ENCODE data around the gene SCLT1. TPM values are rescaled to one million over a fixed set of nuclear protein-coding genes. Genes with fewer than 3 reads are reported as not detected.

The SCLT1 gene
- polyA plus RNA-seq, 1 of the 3 experiments (the other 2 are of a cell fraction), result 2.2 TPM

DNA sequence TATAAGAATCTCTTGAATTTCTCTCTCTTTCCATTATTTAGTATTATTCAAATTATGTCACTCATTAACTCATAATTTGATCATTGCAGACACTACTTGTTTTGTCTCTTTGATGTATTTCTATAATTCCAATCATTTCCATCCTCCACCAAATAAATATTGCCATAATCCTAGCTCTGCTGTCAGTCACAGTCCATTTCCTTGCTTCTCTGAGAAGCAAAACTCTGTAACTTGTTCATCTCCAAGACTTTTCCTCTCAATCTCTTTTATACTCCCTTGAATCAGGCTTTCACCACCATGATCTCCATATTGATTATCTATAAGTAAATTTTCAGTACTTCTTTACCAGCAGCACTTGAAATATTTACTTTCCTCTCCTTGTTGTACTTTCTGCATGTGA, 135.9 kb downstream of the SCLT1 start:
- Histone ChIP-seq H4K20me1 (ENCODE audit: insufficient read depth) (no peaks in the 10 kb centered on the region), H3K4me2 (no peak overlapping the region), H3K4me3 (ENCODE audit: low read depth in 2 of 2, low read length in 1 of 2) (no peak overlapping the region), H3K27ac (ENCODE audit: low read depth in 2 of 2, low read length in 1 of 2) (no peak overlapping the region), H3K9me2 (no peaks in the 10 kb centered on the region), H3K4me1 (ENCODE audit: control insufficient read depth in 1 of 2, insufficient read depth in 2 of 2, low read depth in 1 of 2, low read length in 1 of 2) (no peaks in the 10 kb centered on the region; a peak in 1 of 4 replicates), H3K9me3 (no peaks in the 10 kb centered on the region; the same call in 1 of the 2 replicates), H3K79me2 (ENCODE audit: insufficient read depth) (no peaks in the 10 kb centered on the region), H3F3A (replicated peaks; ENCODE audit: insufficient read depth) (peaks cover 6% of the 10 kb centered on the region), H3K9ac (no peak overlapping the region), H2AFZ (ENCODE audit: low read depth) (no peak overlapping the region), H3K27me3 (ENCODE audit: insufficient read depth) (no peaks in the 10 kb centered on the region), H3K36me3 (replicated peaks in 1 of 2; ENCODE audit: control insufficient read depth in 1 of 2, insufficient read depth in 2 of 2, low read length in 1 of 2) (peaks cover 13 to 18% of the 10 kb centered on the region in 2 experiments)
- CTCF ChIA-PET, result no interaction called here
- POLR2A ChIA-PET, result no interaction called here
- DNase-seq, result no peak
- no peak for TF ChIP-seq ELF1 (IDR thresholded peaks at IDR 0.05)
- TF ChIP-seq, protein P1, sequence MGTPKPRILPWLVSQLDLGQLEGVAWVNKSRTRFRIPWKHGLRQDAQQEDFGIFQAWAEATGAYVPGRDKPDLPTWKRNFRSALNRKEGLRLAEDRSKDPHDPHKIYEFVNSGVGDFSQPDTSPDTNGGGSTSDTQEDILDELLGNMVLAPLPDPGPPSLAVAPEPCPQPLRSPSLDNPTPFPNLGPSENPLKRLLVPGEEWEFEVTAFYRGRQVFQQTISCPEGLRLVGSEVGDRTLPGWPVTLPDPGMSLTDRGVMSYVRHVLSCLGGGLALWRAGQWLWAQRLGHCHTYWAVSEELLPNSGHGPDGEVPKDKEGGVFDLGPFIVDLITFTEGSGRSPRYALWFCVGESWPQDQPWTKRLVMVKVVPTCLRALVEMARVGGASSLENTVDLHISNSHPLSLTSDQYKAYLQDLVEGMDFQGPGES (IDR thresholded peaks at IDR 0.05; ENCODE audit: low read depth, low read length), result no peak
- TF ChIP-seq MEF2A (IDR thresholded peaks at IDR 0.05; ENCODE audit: borderline replicate concordance, low read depth), result no peak
- TF ChIP-seq CHD2 (IDR thresholded peaks at IDR 0.05; ENCODE audit: low read length, partially characterized antibody), result no peak
- TF ChIP-seq, protein P2, sequence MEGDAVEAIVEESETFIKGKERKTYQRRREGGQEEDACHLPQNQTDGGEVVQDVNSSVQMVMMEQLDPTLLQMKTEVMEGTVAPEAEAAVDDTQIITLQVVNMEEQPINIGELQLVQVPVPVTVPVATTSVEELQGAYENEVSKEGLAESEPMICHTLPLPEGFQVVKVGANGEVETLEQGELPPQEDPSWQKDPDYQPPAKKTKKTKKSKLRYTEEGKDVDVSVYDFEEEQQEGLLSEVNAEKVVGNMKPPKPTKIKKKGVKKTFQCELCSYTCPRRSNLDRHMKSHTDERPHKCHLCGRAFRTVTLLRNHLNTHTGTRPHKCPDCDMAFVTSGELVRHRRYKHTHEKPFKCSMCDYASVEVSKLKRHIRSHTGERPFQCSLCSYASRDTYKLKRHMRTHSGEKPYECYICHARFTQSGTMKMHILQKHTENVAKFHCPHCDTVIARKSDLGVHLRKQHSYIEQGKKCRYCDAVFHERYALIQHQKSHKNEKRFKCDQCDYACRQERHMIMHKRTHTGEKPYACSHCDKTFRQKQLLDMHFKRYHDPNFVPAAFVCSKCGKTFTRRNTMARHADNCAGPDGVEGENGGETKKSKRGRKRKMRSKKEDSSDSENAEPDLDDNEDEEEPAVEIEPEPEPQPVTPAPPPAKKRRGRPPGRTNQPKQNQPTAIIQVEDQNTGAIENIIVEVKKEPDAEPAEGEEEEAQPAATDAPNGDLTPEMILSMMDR (IDR thresholded peaks at IDR 0.05), result no peak
- no peak for TF ChIP-seq TEAD4 (IDR thresholded peaks at IDR 0.05; ENCODE audit: borderline replicate concordance, insufficient read depth)
- TF ChIP-seq GABPA (IDR thresholded peaks at IDR 0.05; ENCODE audit: low read depth), result no peak
- no peak for TF ChIP-seq NRF1 (IDR thresholded peaks at IDR 0.05; ENCODE audit: low read depth, low read length)

DNA sequence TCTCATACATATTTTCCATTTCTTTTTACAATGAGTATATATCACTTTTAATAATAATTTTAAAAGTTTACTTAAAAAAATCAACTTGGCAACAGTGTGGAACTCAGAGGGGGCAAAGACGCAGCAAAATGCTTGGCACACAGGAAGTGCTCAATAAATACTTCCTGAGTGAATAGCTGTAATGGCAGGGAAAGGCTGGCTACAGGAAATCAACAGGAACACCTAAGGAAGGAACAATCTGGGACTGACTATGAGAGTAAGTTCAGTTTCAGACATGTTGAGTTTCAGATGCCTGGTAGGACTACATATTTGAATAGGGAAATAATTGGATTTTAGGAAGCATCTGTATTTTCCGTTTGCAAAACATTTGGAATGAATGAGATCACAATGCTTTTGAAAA, 137.6 kb downstream of the SCLT1 start:
- H3K4me1 ChIP-seq (ENCODE audit: control insufficient read depth in 1 of 2, insufficient read depth in 2 of 2, low read depth in 1 of 2, low read length in 1 of 2), result no peaks in the 10 kb centered on the region; a peak in 1 of 4 replicates
- 0 out of 2 replicates have a peak overlapping the region, but pooled peaks have one; percentile 10 for H2AFZ ChIP-seq (ENCODE audit: low read depth)
- no peak overlapping the region for H3K4me2 ChIP-seq
- H3K27ac ChIP-seq (ENCODE audit: low read depth in 2 of 2, low read length in 1 of 2), result no peak overlapping the region
- peaks cover 13 to 29% of the 10 kb centered on the region in 2 experiments for H3K36me3 ChIP-seq (replicated peaks in 1 of 2; ENCODE audit: control insufficient read depth in 1 of 2, insufficient read depth in 2 of 2, low read length in 1 of 2)
- POLR2A ChIA-PET, result no interaction called here
- 79% methylated on average over 2 of the region's 2 CpGs for WGBS (ENCODE audit: low lambda C conversion rate)
- no peaks in the 10 kb centered on the region for H4K20me1 ChIP-seq (ENCODE audit: insufficient read depth)
- H3K27me3 ChIP-seq (ENCODE audit: insufficient read depth), result no peaks in the 10 kb centered on the region
- CTCF ChIA-PET, result no interaction called here
- H3K9me2 ChIP-seq, result no peaks in the 10 kb centered on the region
- no peak for DNase-seq
- H3K9ac ChIP-seq, result no peak overlapping the region
- H3K4me3 ChIP-seq (ENCODE audit: low read depth in 2 of 2, low read length in 1 of 2), result no peak overlapping the region
- H3K9me3 ChIP-seq, result no peaks in the 10 kb centered on the region; the same call in 1 of the 2 replicates
- H3K79me2 ChIP-seq (ENCODE audit: insufficient read depth), result no peaks in the 10 kb centered on the region
- TF ChIP-seq GABPA (IDR thresholded peaks at IDR 0.05; ENCODE audit: low read depth), result peak; percentile 39; the same call in 1 of the 2 replicates
- no peak for TF ChIP-seq TAF1 (IDR thresholded peaks at IDR 0.05; ENCODE audit: borderline replicate concordance, low read depth, low read length)
- H3F3A ChIP-seq (replicated peaks; ENCODE audit: insufficient read depth), result peaks cover 6% of the 10 kb centered on the region

- H2AFZ ChIP-seq (ENCODE audit: low read depth), result no peak overlapping the region
- CTCF ChIA-PET, result no interaction called here
- POLR2A ChIA-PET, result no interaction called here
- 97% methylated on average over 2 of the region's 2 CpGs for WGBS (ENCODE audit: low lambda C conversion rate)
- no peak for DNase-seq
- no peak overlapping the region for H3K9ac ChIP-seq
- peaks cover 13 to 33% of the 10 kb centered on the region in 2 experiments for H3K36me3 ChIP-seq (replicated peaks in 1 of 2; ENCODE audit: control insufficient read depth in 1 of 2, insufficient read depth in 2 of 2, low read length in 1 of 2)
- H3K9me2 ChIP-seq, result no peaks in the 10 kb centered on the region
- no peaks in the 10 kb centered on the region for H4K20me1 ChIP-seq (ENCODE audit: insufficient read depth)
- H3K4me1 ChIP-seq (ENCODE audit: control insufficient read depth in 1 of 2, insufficient read depth in 2 of 2, low read depth in 1 of 2, low read length in 1 of 2), result no peaks in the 10 kb centered on the region; a peak in 1 of 4 replicates
- H3K4me2 ChIP-seq, result no peak overlapping the region
- no peak overlapping the region for H3K27ac ChIP-seq (ENCODE audit: low read depth in 2 of 2, low read length in 1 of 2)
- no peaks in the 10 kb centered on the region for H3K27me3 ChIP-seq (ENCODE audit: insufficient read depth)
- no peaks in the 10 kb centered on the region for H3K79me2 ChIP-seq (ENCODE audit: insufficient read depth)
- H3K4me3 ChIP-seq (ENCODE audit: low read depth in 2 of 2, low read length in 1 of 2), result no peak overlapping the region
- no peaks in the 10 kb centered on the region; the same call in 1 of the 2 replicates for H3K9me3 ChIP-seq
- H3F3A ChIP-seq (replicated peaks; ENCODE audit: insufficient read depth), result peaks cover 6% of the 10 kb centered on the region
- TF ChIP-seq, protein P3, sequence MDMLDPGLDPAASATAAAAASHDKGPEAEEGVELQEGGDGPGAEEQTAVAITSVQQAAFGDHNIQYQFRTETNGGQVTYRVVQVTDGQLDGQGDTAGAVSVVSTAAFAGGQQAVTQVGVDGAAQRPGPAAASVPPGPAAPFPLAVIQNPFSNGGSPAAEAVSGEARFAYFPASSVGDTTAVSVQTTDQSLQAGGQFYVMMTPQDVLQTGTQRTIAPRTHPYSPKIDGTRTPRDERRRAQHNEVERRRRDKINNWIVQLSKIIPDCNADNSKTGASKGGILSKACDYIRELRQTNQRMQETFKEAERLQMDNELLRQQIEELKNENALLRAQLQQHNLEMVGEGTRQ (IDR thresholded peaks at IDR 0.05; ENCODE audit: borderline replicate concordance, low read depth, low read length), result no peak
- TF ChIP-seq YY1 (IDR thresholded peaks at IDR 0.05; ENCODE audit: low read depth) (no peak), SMC3 (IDR thresholded peaks at IDR 0.05; ENCODE audit: low read depth, low read length) (no peak), ELF1 (IDR thresholded peaks at IDR 0.05) (no peak), NRF1 (IDR thresholded peaks at IDR 0.05; ENCODE audit: low read depth, low read length) (no peak), GATA2 (CRISPR knock-in tag; IDR thresholded peaks at IDR 0.05) (no peak)
- TF ChIP-seq, protein P1 (IDR thresholded peaks at IDR 0.05; ENCODE audit: low read depth, low read length), result no peak
- TF ChIP-seq, protein P4, sequence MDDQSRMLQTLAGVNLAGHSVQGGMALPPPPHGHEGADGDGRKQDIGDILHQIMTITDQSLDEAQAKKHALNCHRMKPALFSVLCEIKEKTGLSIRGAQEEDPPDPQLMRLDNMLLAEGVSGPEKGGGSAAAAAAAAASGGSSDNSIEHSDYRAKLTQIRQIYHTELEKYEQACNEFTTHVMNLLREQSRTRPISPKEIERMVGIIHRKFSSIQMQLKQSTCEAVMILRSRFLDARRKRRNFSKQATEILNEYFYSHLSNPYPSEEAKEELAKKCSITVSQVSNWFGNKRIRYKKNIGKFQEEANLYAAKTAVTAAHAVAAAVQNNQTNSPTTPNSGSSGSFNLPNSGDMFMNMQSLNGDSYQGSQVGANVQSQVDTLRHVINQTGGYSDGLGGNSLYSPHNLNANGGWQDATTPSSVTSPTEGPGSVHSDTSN (IDR thresholded peaks at IDR 0.05), result no peak
Observed at GRCh38 chr4:128954941-128955340, 138.4 kb downstream of the SCLT1 start.
